Testis (tissue), 2 donors: ENCODE data around the gene FAM174C.

ENCODE experiments used
- CTCF ChIP-seq, 3 experiments: fragments of 450-650 bp in 2 of 3; fragments of 200-600 bp in 1 of 3; sonication (generic) in 1 of 3; IDR thresholded peaks; one replicate each; pipeline ENCODE4 v1.5.1; 2016 to 2019; ENCODE audit warnings: antibody characterized with exemption in 3 of 3, mild to moderate bottlenecking in 2 of 3, moderate library complexity in 1 of 3
- POLR2A ChIP-seq: fragments of 450-650 bp; IDR thresholded peaks from one replicate; pipeline ENCODE4 v1.6.1; 2017; ENCODE audit warnings: antibody characterized with exemption, mild to moderate bottlenecking, moderate library complexity

GRCh38 chr19:1237754-1238368 is 37.5 kb upstream of the FAM174C start, which contains the start of gene CBARP:
- TF ChIP-seq CTCF (IDR thresholded peaks at IDR 0.05) = peak in 1 of 3 experiments; percentile 2
- no peak for TF ChIP-seq POLR2A
